H9 (cell line): ENCODE data around the gene SMARCC2. TPM values are rescaled to one million over a fixed set of nuclear protein-coding genes. Genes with fewer than 3 reads are reported as not detected.
A peak's percentile ranks its signal among the peaks of the same experiment; 100 is the strongest.

Source experiments
- DNase-seq: peaks from one replicate; pipeline ENCODE4 v3.0.0-alpha.2; 2017
- H2AFZ ChIP-seq: one replicate; pipeline ENCODE4 v1.6.1; 2013; ENCODE audit warnings: mild to moderate bottlenecking, low read length, control low read depth, moderate library complexity
- H2AK5ac ChIP-seq: 2 replicates; pipeline ENCODE4 v1.6.1; 2013; ENCODE audit warnings: low read length, control low read depth, mixed read lengths; ENCODE audit not compliant: insufficient read length
- H2BK120ac ChIP-seq: one replicate; pipeline ENCODE4 v1.6.1; 2013; ENCODE audit warnings: low read depth, mild to moderate bottlenecking, low read length, control low read depth, inconsistent platforms; ENCODE audit not compliant: poor library complexity, severe bottlenecking
- H2BK12ac ChIP-seq: 2 replicates; pipeline ENCODE4 v1.6.1; 2013; ENCODE audit warnings: low read length, control low read depth, mixed read lengths, low read depth; ENCODE audit not compliant: insufficient read length
- H2BK15ac ChIP-seq: 2 replicates; pipeline ENCODE4 v1.6.1; 2013; ENCODE audit warnings: low read depth, low read length, control low read depth
- H2BK20ac ChIP-seq: one replicate; pipeline ENCODE4 v1.6.1; 2013; ENCODE audit warnings: low read depth, mild to moderate bottlenecking, low read length, control low read depth, inconsistent platforms; ENCODE audit not compliant: poor library complexity, severe bottlenecking
- H2BK5ac ChIP-seq: 2 replicates; pipeline ENCODE4 v1.6.1; 2013; ENCODE audit warnings: low read length, control low read depth, mixed read lengths; ENCODE audit not compliant: insufficient read length
- H3K14ac ChIP-seq: 2 replicates; pipeline ENCODE4 v1.6.1; 2013; ENCODE audit warnings: low read length, control low read depth; ENCODE audit not compliant: insufficient read depth
- H3K18ac ChIP-seq: 2 replicates; pipeline ENCODE4 v1.6.1; 2013; ENCODE audit warnings: low read depth, mild to moderate bottlenecking, mixed read lengths, low read length, control low read depth; ENCODE audit not compliant: insufficient read length
- H3K23ac ChIP-seq: 2 replicates; pipeline ENCODE4 v1.6.1; 2013; ENCODE audit warnings: low read length, control low read depth, mixed read lengths, low read depth; ENCODE audit not compliant: insufficient read length
- H3K23me2 ChIP-seq: 2 replicates; pipeline ENCODE4 v1.6.1; 2013; ENCODE audit warnings: low read depth, mild to moderate bottlenecking, mixed read lengths, low read length, control low read depth; ENCODE audit not compliant: insufficient read length, poor library complexity, severe bottlenecking
- H3K27ac ChIP-seq: 2 replicates; pipeline ENCODE4 v1.5.1; 2013; ENCODE audit warnings: low read length, control low read depth, mixed read lengths, low read depth; ENCODE audit not compliant: insufficient read length
- H3K27me3 ChIP-seq: 2 replicates; pipeline ENCODE4 v1.6.1; 2013; ENCODE audit warnings: low read length, control low read depth, inconsistent platforms; ENCODE audit not compliant: insufficient read depth
- H3K4ac ChIP-seq: 2 replicates; pipeline ENCODE4 v1.6.1; 2013; ENCODE audit warnings: low read depth, mild to moderate bottlenecking, control low read depth, inconsistent platforms, low read length, moderate library complexity
- H3K4me1 ChIP-seq: 2 replicates; pipeline ENCODE4 v1.6.1; 2013; ENCODE audit warnings: low read length, control low read depth, inconsistent platforms; ENCODE audit not compliant: insufficient read depth
- H3K4me2 ChIP-seq: 2 replicates; pipeline ENCODE4 v1.6.1; 2013; ENCODE audit warnings: low read length, control low read depth, mixed read lengths; ENCODE audit not compliant: insufficient read length, insufficient read depth
- H3K56ac ChIP-seq: 2 replicates; pipeline ENCODE4 v1.6.1; 2013; ENCODE audit warnings: low read depth, mild to moderate bottlenecking, mixed read lengths, low read length, control low read depth; ENCODE audit not compliant: insufficient read length
- H3K79me1 ChIP-seq: 2 replicates; pipeline ENCODE4 v1.6.1; 2013; ENCODE audit warnings: low read depth, mild to moderate bottlenecking, moderate library complexity, low read length, control low read depth, inconsistent platforms; ENCODE audit not compliant: insufficient read depth, poor library complexity, severe bottlenecking
- H3K79me2 ChIP-seq: 2 replicates; pipeline ENCODE4 v1.6.1; 2013; ENCODE audit warnings: low read length, control low read depth, inconsistent platforms; ENCODE audit not compliant: insufficient read depth
- H3K9ac ChIP-seq: 2 replicates; pipeline ENCODE4 v1.6.1; 2013; ENCODE audit warnings: low read length, control low read depth, mixed read lengths; ENCODE audit not compliant: insufficient read length; ENCODE audit errors: extremely low read depth
- H3K9me3 ChIP-seq: one replicate; pipeline ENCODE4 v1.6.1; 2013; ENCODE audit warnings: low read depth, low read length, inconsistent platforms; ENCODE audit not compliant: control insufficient read depth
- H3T11ph ChIP-seq: one replicate; pipeline ENCODE4 v1.6.1; 2013; ENCODE audit warnings: mild to moderate bottlenecking, low read length, control low read depth, inconsistent platforms
- H4K20me1 ChIP-seq: one replicate; pipeline ENCODE4 v1.6.1; 2013; ENCODE audit not compliant: control insufficient read depth, insufficient read length, insufficient read depth
- H4K5ac ChIP-seq: 2 replicates; pipeline ENCODE4 v1.6.1; 2013; ENCODE audit warnings: low read depth, mild to moderate bottlenecking, mixed read lengths, low read length, control low read depth; ENCODE audit not compliant: insufficient read length
- H4K8ac ChIP-seq: replicated peaks from 2 replicates; pipeline ENCODE4 v1.6.1; 2013; ENCODE audit warnings: low read length, control low read depth, mixed read lengths, low read depth; ENCODE audit not compliant: insufficient read length
- H4K91ac ChIP-seq: 2 replicates; pipeline ENCODE4 v1.6.1; 2013; ENCODE audit warnings: low read depth, mild to moderate bottlenecking, moderate library complexity, mixed read lengths, low read length, control low read depth; ENCODE audit not compliant: insufficient read length
- H3K27ac Mint-ChIP-seq, 3 experiments: 2 replicates in 2 of 3; 3 replicates in 1 of 3; pipeline ENCODE4 v1.8.0; 2020 to 2021; ENCODE audit warnings: mixed read lengths in 3 of 3, mild to moderate bottlenecking in 1 of 3, moderate library complexity in 1 of 3
- H3K27me3 Mint-ChIP-seq: 2 replicates; pipeline ENCODE4 v1.8.0; 2021; ENCODE audit warnings: low read depth, mild to moderate bottlenecking, moderate library complexity, mixed read lengths
- H3K36me3 Mint-ChIP-seq, 3 experiments: 2 replicates in 2 of 3; 3 replicates in 1 of 3; pipeline ENCODE4 v1.8.0; 2020 to 2021; ENCODE audit warnings: low read depth in 3 of 3, mixed read lengths in 3 of 3; ENCODE audit not compliant: insufficient read depth in 1 of 3
- H3K4me1 Mint-ChIP-seq, 2 experiments: 2 replicates each; pipeline ENCODE4 v1.8.0; 2020; ENCODE audit warnings: mixed read lengths in 2 of 2
- H3K4me3 Mint-ChIP-seq, 2 experiments: 2 replicates in 1 of 2; 3 replicates in 1 of 2; pipeline ENCODE4 v1.8.0; 2020 to 2021; ENCODE audit warnings: mild to moderate bottlenecking in 2 of 2, mixed read lengths in 2 of 2, moderate library complexity in 1 of 2
- H3K9me3 Mint-ChIP-seq, 2 experiments: 2 replicates in 1 of 2; 3 replicates in 1 of 2; pipeline ENCODE4 v1.8.0; 2020; ENCODE audit warnings: mild to moderate bottlenecking in 2 of 2, mixed read lengths in 2 of 2, moderate library complexity in 1 of 2
- CTCF ChIP-seq: fragments of 200-600 bp; sonication (generic); conservative IDR thresholded peaks from 3 replicates; pipeline ENCODE4 v1.8.0; 2021; ENCODE audit warnings: antibody characterized with exemption, mild to moderate bottlenecking
- WGBS: extraction: QIAGEN DNeasy Blood & Tissue Kit; methylation state at CpG from one replicate; pipeline ENCODE4 v1.1.7; 2013; ENCODE audit warnings: missing lambda C conversion rate, low lambda C conversion rate, mixed read lengths; ENCODE audit not compliant: insufficient read length; ENCODE audit errors: extremely low coverage; 5-methylcytosine and 5-hydroxymethylcytosine counted together
- total RNA-seq: library from RNA; stranded (reverse); gene quantifications from 2 replicates; pipeline ENCODE4 v1.2.1, GENCODE V29; 2021

Gene SMARCC2
- total RNA-seq, 1 experiment from 2014 or later = 86.9 TPM

GRCh38 chr12:56128670-56129205, 60.5 kb downstream of the SMARCC2 start:
- DNase-seq = no peak
- TF ChIP-seq CTCF = no peak
- Mint-ChIP-seq H3K4me1 (peaks cover 26 to 27% of the 10 kb centered on the region in 2 experiments), H3K9me3 (no peaks in the 10 kb centered on the region; a peak in 1 of 5 replicates), H3K27ac (peak overlapping the region; percentile 93 to 99 (median 99)), H3K27me3 (no peaks in the 10 kb centered on the region), H3K4me3 (peak overlapping the region; percentile 88 to 98), H3K36me3 (peaks cover 33 to 41% (median 36%) of the 10 kb centered on the region in 3 experiments)
- Histone ChIP-seq H3K9me3 (no peaks in the 10 kb centered on the region), H3K79me1 (no peaks in the 10 kb centered on the region), H3K4me1 (no peaks in the 10 kb centered on the region), H3T11ph (no peak overlapping the region), H2BK12ac (no peak overlapping the region), H2BK120ac (no peak overlapping the region), H4K8ac (no peak overlapping the region), H2BK5ac (no peak overlapping the region), H3K4ac (no peak overlapping the region), H2AK5ac (no peak overlapping the region), H3K14ac (peak overlapping the region; percentile 87), H4K20me1 (no peaks in the 10 kb centered on the region), H3K23ac (no peak overlapping the region), H3K4me2 (peak overlapping the region; percentile 100), H3K9ac (peak overlapping the region; percentile 84), H3K27ac (no peak overlapping the region), H3K79me2 (no peaks in the 10 kb centered on the region), H3K27me3 (no peaks in the 10 kb centered on the region), H3K23me2 (peaks cover 17% of the 10 kb centered on the region), H3K18ac (peak overlapping the region; percentile 74), H2AFZ (no peak overlapping the region), H2BK20ac (no peak overlapping the region), H3K56ac (no peak overlapping the region), H4K5ac (no peak overlapping the region), H2BK15ac (no peak overlapping the region), H4K91ac (no peak overlapping the region)
- no CpG with 5 or more reads among the region's 20 CpGs for WGBS
